GM04504 (cell line): Measurements from ENCODE around the gene FOXP1.

Experiments used
- DNase-seq: peaks from one replicate; pipeline ENCODE4 v3.0.0-alpha.2; 2012; ENCODE audit warnings: low read depth

FOXP1 gene

DNA sequence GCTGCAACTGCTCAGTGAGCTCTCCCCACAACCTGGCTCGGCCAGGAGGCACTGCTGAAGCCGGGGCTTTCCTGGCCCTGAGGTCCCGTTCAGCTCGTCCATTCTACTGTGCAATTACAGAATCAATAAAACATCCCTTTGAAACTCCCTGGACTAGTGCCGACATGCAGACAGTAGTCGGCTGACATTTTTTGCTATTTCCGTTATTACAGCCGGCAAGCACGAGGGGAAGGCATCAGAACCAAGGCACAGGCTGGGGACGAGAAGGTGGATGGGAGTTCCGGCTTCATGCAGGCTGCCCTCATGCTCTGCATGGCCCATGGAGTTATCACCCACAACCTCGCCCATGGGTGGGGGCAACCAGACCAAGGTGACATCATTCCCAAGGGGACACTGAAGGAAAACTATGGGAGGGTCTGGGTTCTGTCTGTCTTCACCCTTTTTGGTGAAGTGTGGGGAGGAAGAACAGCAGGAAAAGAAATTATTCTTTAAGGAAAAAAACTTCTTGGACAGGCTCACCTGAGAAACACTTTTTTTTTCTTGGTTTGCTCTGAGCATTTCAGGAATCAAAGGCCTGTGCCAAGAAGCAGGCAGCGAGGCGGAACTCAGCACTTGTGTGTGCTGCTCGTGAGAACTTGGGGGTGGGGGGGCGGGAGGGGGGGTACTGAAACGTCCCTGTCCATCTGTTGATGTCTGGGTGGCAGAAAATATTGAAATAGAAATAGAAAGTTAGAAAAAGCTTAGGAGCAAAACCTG is 154.5 kb downstream of the FOXP1 start:
- DNase-seq, result peak; percentile 42

DNA sequence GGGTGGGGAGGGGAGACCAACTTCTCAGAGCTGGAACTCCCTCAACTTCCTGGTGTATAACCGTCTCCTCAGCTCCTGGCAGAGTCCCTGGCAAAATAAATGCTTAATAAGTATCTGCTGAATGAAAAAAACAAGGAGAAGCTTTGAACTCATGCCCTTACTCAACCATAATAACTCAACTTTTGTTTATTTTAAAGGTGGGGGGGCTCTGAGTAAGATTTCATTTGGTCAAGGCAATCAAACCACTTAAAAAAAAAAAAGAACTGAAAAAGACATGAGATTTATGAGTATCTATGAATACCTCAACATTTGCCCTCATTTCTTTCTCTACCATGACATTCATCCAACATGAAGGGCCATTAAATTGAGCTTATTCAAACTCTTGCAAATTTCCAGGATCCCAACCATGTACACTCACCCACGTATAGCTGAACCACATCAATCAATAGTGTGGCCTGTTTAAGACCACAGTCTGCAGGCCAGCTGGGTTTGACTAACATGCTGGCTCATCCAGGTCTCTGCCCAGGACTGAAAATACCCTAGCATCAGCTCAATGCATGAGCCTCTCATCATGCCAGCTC is 157.9 kb downstream of the FOXP1 start:
- DNase-seq, result peak; percentile 74

DNA sequence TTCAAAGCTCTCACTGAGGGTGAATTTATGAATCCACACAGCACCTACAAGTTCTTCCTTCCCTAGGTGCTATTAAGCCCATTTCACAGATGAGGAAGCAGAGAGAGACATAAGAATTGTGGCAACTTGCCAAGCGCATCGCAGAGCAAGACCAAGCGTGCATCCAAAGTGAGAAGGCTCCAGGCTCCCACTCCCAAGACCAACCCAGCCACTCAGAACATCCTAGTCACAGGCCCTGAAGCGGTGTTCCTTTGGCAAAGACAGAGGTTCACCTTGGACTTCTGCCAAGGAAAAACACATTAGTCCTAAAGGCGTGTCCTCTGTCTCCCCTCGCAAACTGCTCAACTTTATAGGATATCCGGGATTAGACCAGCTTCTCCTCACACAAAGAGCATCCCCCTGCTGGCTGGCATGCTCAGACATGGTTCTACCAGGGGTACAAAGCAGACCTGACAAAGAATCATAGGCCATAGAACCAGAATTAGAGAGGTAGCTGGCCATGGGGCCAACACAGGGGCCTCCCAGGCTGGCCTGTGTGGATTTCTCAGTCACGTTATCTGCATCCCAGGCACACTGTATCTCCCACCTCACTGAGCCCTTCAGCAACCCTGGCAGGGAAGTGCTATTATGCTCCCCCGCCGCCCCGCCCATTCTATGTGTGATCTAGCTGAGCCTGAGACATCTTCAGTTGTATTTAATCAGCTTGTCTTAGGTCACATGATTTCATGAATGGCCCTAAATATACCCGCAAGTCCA is 160.2 kb downstream of the FOXP1 start:
- no peak for DNase-seq

DNA sequence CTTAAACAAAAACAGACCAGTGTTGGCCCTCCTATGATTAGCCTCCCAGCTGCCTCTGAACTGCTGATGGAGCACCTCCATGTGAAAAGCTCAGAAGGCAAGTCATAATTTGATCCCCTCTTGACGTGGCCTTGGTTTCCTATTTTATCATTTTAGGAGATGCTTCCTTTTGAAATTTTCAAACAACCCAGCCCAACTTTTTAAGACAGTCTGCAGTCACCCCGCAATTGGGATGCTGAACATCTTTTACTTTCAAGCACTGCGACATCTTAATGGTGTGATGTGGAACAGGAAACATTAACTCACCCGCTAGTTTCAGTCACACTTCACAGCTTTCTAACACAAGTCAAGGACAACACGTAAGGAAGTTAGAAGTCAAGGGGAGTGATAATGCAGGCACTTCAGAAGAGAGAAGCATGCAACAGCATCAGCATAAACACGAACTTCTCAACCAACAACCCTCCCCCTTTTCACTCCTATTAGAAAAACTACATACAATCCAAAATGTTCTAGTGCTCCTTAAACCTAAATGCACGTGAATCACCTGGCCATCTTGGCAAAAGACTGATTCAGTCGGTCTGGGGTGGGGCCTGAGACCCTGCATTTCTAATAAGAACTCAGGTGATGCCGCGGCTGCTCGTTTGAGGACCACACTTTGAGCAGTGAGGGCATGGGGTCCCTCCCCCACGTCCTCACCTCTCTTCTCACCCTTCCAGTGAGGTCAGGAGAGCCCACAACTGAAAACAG is 161.5 kb downstream of the FOXP1 start:
- no peak for DNase-seq

DNA sequence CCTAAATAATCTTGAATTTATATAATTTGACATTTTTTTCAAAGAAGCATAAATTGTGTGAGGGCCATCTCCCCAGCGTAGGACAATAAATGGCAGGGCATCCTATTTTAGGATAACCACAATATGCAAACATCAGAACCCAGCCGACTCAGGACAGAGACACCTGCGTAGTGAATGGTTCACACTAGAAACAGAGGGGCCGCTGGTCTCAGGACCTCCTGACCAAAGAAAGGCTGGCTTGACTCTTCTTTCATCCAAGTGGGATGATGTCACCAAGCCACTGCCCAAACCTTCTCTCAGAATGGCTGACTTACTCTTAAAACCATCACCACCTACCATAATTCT is 162.1 kb downstream of the FOXP1 start:
- no peak for DNase-seq

DNA sequence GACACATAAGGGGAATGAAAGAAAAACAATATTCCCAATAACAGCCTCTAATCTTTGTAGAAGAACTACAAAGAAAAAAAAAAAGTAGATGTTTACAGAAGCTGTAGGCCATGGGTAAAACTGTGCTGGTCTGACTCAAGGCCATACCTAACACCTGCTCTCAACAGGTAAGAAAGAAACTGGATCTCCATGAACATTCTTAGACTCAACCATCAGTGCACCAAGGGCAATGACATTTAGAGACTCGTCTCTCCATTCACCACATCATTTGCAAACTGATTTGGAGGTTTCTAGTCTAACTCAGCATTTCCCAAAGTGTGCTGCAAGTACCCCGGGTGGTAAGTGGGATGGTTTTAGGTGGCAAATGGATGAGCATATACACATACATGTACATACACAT is 164.2 kb downstream of the FOXP1 start:
- DNase-seq, result no peak

DNA sequence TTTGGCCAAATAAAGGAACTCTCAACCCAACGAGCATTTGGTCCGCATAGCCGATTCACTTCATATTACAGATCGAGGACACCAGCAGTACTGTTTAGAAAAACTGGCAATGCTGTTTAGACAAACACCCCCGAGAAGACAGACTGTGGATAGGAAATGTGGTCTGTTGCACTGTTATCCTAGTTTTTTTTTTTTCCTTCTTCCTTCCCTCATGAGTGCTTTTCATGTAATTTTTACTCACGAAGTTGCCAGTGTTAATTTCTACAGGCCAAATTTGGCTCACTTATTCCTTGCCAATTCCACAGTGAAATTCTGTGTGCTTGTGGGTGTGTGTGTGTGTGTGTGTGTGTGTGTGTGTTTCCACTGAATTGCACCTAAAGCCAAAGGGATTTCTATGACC is 165.7 kb downstream of the FOXP1 start:
- no peak for DNase-seq

DNA sequence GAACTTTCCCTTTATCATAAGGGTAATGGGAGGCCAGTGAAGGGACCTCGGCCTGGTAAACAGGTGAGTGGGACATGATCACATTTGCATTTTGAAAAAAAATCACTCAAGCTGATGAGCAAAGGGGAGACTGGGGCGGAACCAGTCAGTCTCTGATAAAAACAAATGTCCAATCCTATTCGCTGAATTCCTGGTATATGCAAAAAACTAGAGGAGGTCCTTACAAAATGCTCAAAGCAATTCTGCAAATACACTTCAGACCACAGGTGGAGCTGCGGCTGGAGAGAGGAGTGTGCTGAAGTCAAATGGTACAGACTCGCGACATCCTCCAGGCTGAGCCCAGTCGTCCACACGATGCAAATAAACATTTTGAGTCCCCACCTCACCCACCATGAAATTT is 166.7 kb downstream of the FOXP1 start:
- no peak for DNase-seq

DNA sequence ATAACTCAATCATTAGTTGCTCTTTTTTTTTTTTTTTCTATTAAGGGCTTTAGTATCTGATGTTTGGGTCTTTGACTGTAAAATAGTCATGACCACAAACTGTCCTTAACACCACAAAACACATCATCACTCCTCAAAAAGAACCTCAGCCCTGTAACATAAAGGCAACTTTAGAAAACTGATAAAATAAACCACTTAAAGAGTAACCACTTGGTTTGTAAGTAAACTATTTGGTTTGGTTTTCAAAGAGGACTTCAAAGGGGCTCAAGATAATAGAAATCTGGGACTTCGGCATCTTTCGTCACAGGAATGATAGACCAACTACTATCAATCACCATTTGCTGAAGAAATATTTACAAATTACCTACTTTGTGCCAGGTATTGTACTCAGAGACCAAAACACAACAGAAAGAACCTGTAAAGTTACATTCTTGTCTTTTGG is 167.8 kb downstream of the FOXP1 start:
- no peak for DNase-seq

DNA sequence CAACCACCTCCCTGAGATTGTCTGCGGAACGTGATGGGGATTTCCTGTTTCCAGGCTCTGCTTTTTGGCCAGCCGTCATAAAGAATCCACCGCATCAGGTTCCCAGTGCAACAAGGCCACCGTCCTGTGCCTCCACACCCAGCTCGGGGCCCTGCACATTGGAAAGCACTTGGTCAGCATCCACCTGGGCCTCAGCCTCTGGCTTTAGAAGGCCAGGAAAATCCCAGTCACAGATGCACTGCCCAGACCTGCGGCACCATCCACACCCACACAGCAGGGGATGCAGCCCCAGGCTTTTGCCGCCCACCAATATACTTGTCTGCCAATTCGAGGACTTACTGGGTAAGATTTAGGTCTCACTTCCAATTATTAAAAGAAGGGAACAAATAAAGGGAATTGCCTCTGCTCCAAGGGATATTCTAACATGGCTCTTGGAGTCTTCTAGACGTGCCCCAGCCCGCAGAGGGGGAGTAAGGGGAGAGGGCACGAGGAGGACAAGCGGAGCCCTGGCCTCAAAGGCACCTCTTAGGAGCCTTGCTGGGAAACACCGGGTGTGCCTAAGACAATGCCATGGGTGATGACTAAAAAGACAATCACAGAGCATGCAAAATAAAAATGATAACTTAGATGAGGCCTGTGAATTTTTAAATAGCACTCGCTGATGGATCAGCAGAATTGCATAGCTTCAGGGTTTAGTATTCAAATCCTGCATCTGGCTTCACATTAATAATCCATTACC is 169.2 kb downstream of the FOXP1 start:
- no peak for DNase-seq

DNA sequence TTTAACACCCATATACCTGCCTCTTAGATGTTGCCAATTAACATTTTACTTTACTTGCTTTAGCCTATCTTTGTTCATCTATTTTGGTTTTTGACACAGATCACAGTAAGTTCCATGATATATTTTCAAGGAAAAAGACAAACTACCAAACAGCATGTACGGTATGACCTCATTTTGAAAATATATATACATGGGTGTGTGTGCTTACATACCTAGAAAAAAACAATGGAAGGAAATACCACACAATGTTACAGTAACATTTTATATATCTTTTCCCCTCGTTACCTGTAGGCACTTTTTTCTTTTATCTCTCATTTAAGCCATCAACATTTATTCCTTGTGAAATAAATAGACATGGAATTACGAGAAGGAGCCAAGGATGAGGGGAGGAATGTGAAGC is 170.0 kb downstream of the FOXP1 start:
- no peak for DNase-seq

DNA sequence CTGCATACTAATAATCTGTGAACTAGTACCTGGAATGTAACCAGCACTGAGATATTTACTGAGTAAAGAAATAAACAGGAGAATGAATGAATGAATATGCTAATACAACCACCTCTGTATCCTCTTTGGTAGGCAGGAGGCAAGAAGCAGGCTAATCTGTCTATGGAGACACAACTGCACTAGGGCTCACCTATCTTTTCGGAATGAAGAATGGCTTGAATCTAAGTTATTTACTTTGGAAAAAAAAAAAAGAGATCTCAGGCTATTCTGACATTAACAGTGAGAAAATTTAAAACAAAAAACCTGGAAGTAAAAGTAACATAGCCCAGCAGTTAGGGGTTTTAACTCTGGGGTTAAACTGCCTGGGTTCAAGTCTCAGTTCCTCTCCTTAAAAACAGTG is 174.2 kb downstream of the FOXP1 start:
- DNase-seq, result no peak

DNA sequence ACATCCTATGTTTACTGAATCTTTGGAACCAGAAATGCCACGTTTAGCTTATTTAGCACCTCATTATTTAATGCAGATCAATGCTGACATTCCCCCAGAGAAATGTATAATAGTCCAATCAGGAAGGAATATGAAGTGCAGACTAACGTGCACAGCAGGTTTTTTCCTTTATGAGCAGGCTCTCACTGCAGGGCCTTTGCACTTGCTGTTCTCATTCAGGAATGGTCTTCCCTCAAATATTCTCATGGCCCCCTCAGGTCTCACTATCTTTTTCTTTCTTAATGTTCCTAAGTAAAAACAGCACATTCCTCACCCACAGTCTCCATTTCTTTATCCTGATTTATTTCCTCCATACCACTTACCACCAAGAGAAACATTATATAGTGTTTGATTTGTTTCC is 174.6 kb downstream of the FOXP1 start:
- no peak for DNase-seq

DNA sequence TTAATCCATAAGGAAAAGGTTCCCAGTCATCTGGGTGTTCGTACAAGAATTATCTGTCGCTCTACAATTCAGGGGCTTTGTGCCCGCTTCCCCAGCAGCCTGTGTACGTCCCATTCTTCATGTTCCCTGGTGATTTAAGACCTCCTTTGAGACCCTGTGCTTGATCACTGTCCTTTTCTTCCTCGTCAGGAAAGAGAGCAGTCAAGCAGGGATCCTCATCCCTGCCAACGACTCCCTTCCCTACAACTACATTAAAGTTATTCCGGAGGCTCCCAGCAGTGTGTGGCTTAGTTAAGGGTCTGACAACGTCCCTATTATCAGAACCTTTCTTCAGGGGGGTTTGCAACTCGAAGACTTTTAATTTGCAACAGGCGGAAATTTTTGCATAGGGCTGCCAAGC is 175.7 kb downstream of the FOXP1 start:
- DNase-seq, result no peak

DNA sequence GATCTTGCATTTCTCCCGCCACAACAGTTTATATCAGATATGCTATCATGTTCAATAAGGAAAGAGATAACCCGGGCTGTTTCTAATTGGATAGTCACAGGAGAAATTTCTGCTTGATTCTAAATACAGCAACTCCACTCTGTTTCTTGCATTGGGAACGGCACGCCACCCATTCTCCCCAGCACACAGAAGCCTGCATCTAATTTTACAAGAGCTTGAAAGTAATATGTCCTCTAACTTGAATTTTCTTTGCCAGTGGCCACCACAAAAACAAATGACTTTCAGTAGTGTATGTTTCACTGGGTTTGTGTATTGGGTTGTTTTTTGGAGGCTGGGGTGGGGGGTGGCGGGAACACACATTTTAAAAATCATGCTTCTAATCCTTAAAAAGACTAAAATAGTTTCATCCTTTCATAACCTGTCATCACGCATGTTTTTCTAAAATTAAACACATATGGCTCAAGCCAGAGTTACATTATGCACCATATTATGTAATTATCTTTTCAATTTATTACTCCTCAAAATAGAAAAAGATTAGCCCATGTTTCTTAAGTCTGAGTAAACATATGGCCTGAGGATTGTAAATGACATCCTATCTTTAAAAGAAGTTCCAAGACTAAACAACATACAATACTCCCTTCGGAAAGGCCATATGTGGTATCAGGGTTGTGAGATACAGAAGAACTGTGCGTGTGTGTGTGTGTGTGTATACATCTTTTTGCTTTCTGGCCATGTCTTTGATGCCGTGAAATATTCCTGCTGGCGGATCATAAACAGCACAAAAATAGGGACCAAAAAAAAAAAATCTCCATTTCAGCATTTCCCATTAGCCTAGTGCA is 176.3 kb downstream of the FOXP1 start:
- no peak for DNase-seq

DNA sequence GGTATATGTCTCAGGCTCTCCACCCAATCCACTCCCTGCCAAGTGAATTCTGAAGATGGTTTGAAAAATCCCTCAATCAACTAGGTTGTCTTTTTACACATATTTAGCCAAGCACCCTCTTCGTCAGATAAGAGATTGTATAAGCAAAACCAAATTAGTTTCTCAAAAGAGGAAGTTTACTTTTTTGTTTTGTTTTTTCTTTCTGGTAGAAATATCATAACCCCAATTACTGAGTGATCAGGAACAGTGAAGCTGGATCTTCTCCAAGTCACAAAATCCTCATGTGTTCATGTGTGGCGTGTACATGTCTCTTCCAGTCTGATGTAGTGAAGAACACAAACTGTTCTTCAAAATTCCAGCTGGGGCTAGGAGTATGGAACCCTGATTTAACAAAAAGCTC is 180.6 kb downstream of the FOXP1 start:
- DNase-seq, result no peak

DNA sequence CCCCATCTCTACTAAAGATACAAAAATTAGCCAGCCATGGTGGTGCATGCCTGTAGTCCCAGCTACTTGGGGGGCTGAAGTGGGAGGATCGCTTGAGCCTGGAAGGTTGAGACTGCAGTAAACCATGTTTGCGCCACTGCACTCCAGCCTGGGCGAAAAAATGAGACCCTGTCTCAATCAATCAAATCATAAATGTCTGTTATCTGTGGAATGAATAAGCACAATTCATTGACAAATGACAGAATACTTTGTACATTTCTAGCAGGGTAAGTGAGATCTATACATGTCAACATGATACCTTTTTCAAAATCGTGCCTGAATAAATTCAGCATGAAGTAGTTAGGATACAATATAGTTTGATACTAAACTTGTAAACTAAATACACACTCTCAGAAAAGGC is 181.2 kb downstream of the FOXP1 start:
- DNase-seq, result no peak

DNA sequence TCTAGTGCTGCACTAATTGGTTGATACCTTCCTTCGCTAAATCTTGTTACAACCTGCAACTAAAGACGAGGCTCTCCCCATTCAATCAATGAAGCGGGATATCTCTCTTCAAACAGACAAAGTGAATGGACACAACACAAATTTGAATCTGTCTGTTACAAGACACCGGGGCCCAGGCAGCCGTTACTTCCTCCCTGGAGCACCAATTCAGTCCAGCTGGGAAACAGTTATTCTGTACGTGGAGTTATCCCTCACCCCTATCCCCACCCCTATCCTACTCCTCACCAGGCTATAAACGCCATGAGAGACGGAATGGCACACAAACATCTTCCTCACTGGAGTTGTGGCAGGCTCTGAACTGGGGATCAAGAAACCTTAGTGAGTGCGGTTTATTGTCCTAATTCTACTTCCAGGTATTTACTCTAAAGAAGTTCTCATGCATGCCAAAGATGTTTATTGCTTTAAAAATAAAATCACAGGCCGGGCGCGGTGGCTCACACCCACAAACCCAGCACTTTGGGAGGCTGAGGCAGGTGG is 181.8 kb downstream of the FOXP1 start:
- DNase-seq, result no peak

DNA sequence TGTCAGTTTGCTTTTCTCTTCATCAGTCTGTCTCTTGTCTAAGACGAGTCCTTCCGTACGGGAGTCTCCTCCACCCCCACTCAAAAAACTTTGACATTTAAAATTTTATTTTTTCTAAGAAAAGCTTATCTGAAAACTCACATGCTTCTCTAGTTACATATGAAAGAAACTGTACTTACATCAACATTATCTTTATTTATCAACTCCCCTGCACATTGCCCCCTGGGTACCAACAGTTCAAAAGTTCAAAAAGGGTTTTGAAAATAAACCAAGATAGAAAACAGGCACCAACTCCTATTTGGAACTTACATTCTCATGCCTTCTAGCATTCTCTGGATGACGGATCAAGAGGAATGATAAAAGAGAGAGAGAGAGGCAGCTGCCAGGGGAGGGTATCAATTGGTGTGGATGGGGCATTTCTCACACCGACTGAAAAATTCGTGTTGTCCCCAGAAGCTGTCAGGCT is 182.5 kb downstream of the FOXP1 start:
- no peak for DNase-seq

DNA sequence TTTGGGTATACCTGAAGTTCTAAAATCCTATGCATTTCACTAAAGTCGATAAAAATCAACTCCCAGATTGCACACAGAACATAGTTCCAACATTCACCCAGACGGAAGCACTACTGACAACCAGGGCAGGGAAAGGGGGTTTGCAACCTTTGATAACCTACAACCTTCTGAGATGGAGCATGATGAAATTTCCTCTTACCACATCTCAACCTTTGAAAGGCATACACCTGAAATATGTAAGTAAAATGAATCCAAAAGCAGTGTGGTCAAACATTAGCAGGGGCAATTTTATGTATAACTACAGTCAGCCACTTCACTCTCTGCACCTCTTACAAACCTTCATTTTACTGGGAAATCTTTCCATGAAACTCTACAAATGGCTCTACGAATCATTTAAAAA is 184.1 kb downstream of the FOXP1 start:
- DNase-seq, result no peak
